Rectal smooth muscle tissue (tissue), 1 donor: Measurements from ENCODE around the gene DEFB125.
"Not testable (repeated sequence)": the region's sequence is repeated elsewhere in the genome, so short reads cannot be mapped to it uniquely, and the experiment has no call there.

Experiments
- H3K27ac ChIP-seq: one replicate; pipeline ENCODE4 v1.7.0; 2013; ENCODE audit warnings: low read depth, low read length, inconsistent platforms
- H3K27me3 ChIP-seq: one replicate; pipeline ENCODE4 v1.7.0; 2013; ENCODE audit warnings: low read length; ENCODE audit not compliant: control insufficient read depth, insufficient read depth
- H3K36me3 ChIP-seq: one replicate; pipeline ENCODE4 v1.7.0; 2013; ENCODE audit warnings: low read length; ENCODE audit not compliant: control insufficient read depth, insufficient read depth
- H3K4me1 ChIP-seq: one replicate; pipeline ENCODE4 v1.7.0; 2013; ENCODE audit warnings: low read length; ENCODE audit not compliant: control insufficient read depth, insufficient read depth
- H3K4me3 ChIP-seq: one replicate; pipeline ENCODE4 v1.7.0; 2013; ENCODE audit warnings: low read length
- H3K9ac ChIP-seq: one replicate; pipeline ENCODE4 v1.7.0; 2013; ENCODE audit warnings: low read length

DEFB125 gene

GRCh38 chr20:95215-95614 lies 7.7 kb downstream of the DEFB125 start:
- Histone ChIP-seq H3K9ac (no peak overlapping the region), H3K4me3 (no peak overlapping the region), H3K4me1 (no peaks in the 10 kb centered on the region), H3K36me3 (no peaks in the 10 kb centered on the region), H3K27ac (no peak overlapping the region), H3K27me3 (no peaks in the 10 kb centered on the region)

- not testable (repeated sequence) for H3K36me3 ChIP-seq, H3K9ac ChIP-seq, H3K4me3 ChIP-seq, H3K4me1 ChIP-seq, H3K27ac ChIP-seq, H3K27me3 ChIP-seq
Observed at GRCh38 chr20:97691-98090, 10.2 kb downstream of the DEFB125 start.

- Histone ChIP-seq H3K36me3 (no peaks in the 10 kb centered on the region), H3K4me1 (no peaks in the 10 kb centered on the region), H3K4me3 (no peak overlapping the region), H3K27me3 (no peaks in the 10 kb centered on the region), H3K27ac (no peak overlapping the region), H3K9ac (no peak overlapping the region)
Observed at GRCh38 chr20:101975-102374, 14.5 kb downstream of the DEFB125 start.

- Histone ChIP-seq H3K36me3 (no peaks in the 10 kb centered on the region), H3K4me1 (no peaks in the 10 kb centered on the region), H3K27ac (no peak overlapping the region), H3K4me3 (no peak overlapping the region), H3K9ac (no peak overlapping the region), H3K27me3 (no peaks in the 10 kb centered on the region)
Observed at GRCh38 chr20:103456-103855, 16.0 kb downstream of the DEFB125 start.

DNA sequence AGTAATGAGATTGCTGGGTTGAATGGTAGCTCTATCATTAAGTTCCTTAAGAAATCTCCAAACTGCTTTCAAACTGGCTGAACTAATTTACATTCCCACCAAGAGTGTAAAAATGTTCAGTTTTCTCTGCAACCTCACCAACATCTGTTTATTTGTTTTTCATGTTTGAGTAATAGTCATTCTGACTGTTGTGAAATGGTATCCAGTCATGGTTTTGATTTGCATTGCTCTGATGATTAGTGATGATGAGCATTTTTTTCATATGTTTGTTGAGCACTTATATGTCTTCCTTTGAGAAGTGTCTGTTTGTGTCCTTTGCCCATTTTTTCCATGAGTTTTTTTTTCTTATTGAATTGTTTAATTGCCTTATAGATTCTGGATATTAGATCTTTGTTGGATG lies 24.9 kb downstream of the DEFB125 start:
- H3K9ac ChIP-seq = no peak overlapping the region
- no peak overlapping the region for H3K27ac ChIP-seq
- no peaks in the 10 kb centered on the region for H3K27me3 ChIP-seq
- no peaks in the 10 kb centered on the region for H3K36me3 ChIP-seq
- no peak overlapping the region for H3K4me3 ChIP-seq
- no peaks in the 10 kb centered on the region for H3K4me1 ChIP-seq

GRCh38 chr20:117518-117917 lies 30.0 kb downstream of the DEFB125 start:
- H3K4me1 ChIP-seq = no peaks in the 10 kb centered on the region
- no peaks in the 10 kb centered on the region for H3K27me3 ChIP-seq
- H3K27ac ChIP-seq = no peak overlapping the region
- no peak overlapping the region for H3K4me3 ChIP-seq
- H3K9ac ChIP-seq = no peak overlapping the region
- H3K36me3 ChIP-seq = no peaks in the 10 kb centered on the region

DNA sequence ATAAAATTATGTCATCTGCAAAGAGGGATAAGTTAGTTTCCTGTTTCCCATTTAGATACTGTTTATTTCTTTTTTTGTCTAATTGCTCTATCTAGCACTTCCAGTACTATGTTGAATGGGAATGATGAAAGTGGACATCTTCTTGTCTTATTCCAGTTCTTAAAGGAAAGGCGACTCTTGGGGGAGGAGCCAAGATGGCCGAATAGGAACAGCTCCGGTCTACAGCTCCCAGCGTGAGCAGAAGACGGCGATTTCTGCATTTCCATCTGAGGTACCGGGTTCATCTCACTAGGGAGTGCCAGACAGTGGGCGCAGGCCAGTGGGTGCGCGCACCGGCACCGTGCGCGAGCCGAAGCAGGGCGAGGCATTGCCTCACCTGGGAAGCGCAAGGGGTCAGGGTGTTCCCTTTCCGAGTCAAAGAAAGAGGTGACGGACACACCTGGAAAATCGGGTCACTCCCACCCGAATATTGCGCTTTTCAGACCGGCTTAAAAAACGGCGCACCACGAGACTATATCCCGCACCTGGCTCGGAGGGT lies 42.4 kb downstream of the DEFB125 start:
- H3K4me3 ChIP-seq, H3K27me3 ChIP-seq, H3K9ac ChIP-seq, H3K36me3 ChIP-seq, H3K27ac ChIP-seq, H3K4me1 ChIP-seq: not testable (repeated sequence)

DNA sequence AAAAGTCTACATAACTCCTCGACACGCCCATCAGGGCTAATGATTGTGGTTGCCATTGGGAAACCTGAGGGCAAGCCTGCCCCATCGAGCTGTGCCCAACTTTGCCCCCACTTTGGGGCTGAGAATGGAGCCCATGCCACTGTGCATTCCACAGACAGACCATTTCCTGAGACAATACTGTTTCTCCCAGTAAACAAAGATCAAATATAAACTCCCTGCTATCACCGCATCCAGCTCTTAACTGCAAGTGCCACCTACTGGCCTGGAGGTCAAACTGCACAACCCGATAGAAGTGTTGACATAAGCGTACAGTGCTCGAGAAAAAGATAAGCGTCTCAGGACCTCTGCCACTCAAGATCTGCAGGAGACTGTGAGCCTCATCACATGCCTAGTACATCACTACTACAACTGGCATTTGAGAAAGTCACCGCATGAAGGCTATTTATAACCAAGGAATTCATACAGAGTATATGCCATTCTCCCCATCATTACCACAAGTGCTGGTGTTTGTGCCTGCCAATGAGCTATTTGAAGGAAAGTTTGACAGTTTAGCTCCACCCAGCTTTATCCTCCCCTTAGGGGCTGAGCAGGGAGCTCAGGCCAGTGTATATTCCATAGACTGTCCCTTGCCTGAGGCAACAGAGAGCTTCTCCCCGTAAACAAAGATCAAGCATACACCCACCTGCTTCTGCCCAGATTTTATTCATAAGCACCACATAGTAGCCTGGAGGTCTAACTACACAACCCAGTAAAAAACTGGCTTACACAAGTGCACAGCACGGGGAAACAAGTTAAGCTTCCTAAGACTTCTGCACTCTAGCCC lies 50.4 kb downstream of the DEFB125 start:
- no peak overlapping the region for H3K27ac ChIP-seq
- no peaks in the 10 kb centered on the region for H3K27me3 ChIP-seq
- H3K4me3 ChIP-seq = no peak overlapping the region
- H3K36me3 ChIP-seq = no peaks in the 10 kb centered on the region
- H3K9ac ChIP-seq = no peak overlapping the region
- no peaks in the 10 kb centered on the region for H3K4me1 ChIP-seq

DNA sequence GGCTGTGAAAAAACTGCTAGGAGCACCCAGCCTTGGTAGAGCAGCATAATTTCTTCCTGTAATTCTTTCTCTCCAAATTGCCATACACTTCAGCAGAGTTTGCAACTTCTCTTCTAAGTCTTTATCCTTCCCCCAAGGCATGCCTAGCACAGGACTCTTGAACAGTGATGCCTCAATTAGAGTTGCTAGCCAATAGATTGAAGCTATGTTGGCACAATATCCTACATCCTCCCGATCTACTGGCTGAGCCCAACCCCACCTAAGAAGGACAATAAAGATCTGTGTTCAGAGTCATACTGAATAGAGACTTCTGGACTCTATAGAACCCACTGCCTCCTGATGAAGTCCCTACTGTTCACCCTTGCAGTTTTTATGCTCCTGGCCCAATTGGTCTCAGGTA lies 54.8 kb downstream of the DEFB125 start, which contains the start of gene DEFB126:
TSS of gene DEFB126 (plus strand) at position 301 of the 400 bp plus-strand sequence. CDS start at position 340, 39 bp downstream.
- Histone ChIP-seq H3K27ac (no peak within 1 kb of the TSS), H3K4me1 (no peaks in the 10 kb centered on the region), H3K9ac (no peak within 1 kb of the TSS), H3K27me3 (peaks cover 3% of the 10 kb centered on the region), H3K36me3 (no peaks in the 10 kb centered on the region), H3K4me3 (no peak within 1 kb of the TSS)

- no peaks in the 10 kb centered on the region for H3K4me1 ChIP-seq
- H3K4me3 ChIP-seq = no peak overlapping the region
- H3K9ac ChIP-seq = no peak overlapping the region
- peaks cover 3% of the 10 kb centered on the region for H3K27me3 ChIP-seq
- H3K36me3 ChIP-seq = no peaks in the 10 kb centered on the region
- H3K27ac ChIP-seq = no peak overlapping the region
Observed at GRCh38 chr20:145877-146276, 58.4 kb downstream of the DEFB125 start.
